Left renal pelvis (tissue), 4 donors: ENCODE results near the gene GADD45G. TPM values are rescaled to one million over a fixed set of nuclear protein-coding genes. Genes with fewer than 3 reads are reported as not detected.

Experiments
- DNase-seq, 4 donors: peaks; one replicate each; pipeline ENCODE4 v3.0.0-alpha.2; 2013; ENCODE audit warnings: low read depth in 4 of 4, low spot score in 3 of 4
- polyA plus RNA-seq, 4 donors: library from polyadenylated mRNA; unstranded; fragments of 120-200 nt; gene quantifications; one replicate each; pipeline ENCODE4 v1.2.1, GENCODE V29; 2013; ENCODE audit not compliant: insufficient read length in 4 of 4

Gene GADD45G, protein sequence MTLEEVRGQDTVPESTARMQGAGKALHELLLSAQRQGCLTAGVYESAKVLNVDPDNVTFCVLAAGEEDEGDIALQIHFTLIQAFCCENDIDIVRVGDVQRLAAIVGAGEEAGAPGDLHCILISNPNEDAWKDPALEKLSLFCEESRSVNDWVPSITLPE
- polyA plus RNA-seq: 1 to 10 TPM; 2.3 to 5.8 (median 2.7) TPM

DNA sequence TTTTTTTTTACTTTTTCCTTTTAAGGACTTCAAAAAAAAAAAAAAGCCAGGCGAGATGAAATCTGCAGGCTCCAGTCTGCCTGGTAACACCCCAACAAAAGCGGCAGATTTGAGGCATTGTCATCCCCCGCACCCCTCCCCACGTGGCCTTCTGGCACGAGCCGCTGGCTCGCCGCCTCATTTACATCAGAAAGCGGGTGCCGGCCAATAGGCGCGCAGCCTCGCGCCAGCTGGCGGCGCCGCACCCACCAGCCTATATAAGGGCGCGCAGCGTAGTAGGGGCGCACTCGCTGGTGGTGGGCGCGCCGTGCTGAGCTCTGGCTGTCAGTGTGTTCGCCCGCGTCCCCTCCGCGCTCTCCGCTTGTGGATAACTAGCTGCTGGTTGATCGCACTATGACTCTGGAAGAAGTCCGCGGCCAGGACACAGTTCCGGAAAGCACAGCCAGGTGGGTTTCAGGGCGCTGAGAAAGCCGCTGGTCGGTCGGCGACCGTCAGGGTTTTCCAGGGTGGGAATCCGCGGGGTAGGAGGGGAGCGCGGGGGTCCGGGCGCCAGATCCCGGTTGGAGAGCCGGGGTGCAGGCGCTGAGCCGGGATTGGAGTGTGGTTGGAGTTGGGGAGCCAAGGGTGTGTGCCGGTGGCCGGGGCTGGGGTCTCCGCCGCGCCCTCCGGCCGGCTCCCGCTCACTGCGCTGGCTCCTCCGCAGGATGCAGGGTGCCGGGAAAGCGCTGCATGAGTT lies at the start of gene GADD45G:
TSS of gene GADD45G (plus strand) at position 284 of the 736 bp plus-strand sequence. CDS start at position 394, 110 bp downstream.
- peak in 1 of 4 donors; percentile 59 for DNase-seq

DNA sequence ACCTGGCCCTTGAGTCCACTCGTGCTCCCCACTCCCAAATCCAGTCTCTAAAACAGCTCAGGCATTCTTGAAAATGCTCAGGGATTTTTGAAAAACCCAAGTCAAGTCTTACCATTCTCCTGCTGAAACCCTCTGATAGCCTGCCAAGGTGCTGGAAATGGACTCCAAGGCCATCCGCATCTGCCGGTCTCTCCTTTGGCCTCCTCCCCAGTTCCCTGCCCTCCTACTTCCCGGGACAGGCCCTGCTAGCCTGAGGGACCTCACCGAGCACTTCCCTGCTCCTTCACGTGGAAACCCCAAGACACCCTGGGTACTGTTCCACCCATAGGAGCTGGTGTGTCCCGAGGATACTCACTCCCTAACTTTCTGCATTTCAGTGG lies 49.8 kb upstream of the GADD45G start:
- no peak for DNase-seq

GRCh38 chr9:89555451-89556375 lies 49.1 kb upstream of the GADD45G start:
- DNase-seq: no peak

- no peak for DNase-seq
Observed at GRCh38 chr9:89558196-89558899, 46.5 kb upstream of the GADD45G start.

- no peak for DNase-seq
Observed at GRCh38 chr9:89558948-89559347, 45.9 kb upstream of the GADD45G start.

GRCh38 chr9:89562186-89562814 lies 42.5 kb upstream of the GADD45G start:
- DNase-seq: peak in 2 of 4 donors; percentile 50 to 58

DNA sequence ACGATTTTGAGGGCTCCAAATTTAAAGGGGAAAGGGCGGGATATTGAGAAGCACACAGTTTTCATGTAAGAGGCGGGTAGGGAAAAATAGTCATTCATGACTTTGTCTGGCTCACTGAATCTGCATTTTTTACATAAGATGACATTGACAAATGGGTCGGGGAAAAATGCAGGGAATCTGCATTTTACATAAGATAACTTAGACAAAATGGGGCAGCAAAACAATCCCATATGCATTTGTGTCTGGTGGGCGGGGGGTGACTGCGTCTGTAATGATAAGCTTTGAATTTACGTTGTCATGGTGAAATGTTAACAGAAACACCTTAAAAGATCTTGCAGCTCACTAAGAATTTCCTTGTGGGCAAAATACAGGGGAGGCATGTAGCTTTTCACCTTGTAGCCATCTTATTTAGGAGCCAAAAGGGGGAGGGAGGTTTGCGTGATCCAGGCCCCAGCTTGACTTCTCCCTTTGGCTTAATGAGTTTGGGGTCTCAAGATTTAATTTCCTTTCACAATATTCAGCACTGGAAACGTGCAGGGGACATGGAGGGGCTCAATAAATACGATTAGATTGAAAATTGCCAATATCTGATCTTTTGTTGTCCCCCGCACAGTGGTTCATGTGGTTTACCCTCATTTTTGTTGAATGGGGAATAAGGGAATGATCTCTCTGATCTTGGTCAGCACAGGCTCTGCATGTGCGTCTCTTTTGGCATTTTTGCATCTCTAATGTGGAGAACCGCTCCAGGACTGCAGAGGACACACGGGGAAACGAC lies 41.1 kb upstream of the GADD45G start:
- DNase-seq: no peak

- DNase-seq: no peak
Observed at GRCh38 chr9:89564346-89564878, 40.4 kb upstream of the GADD45G start.

GRCh38 chr9:89567649-89568048 lies 37.2 kb upstream of the GADD45G start:
- DNase-seq: no peak

- DNase-seq: no peak
Observed at GRCh38 chr9:89574309-89574708, 30.5 kb upstream of the GADD45G start.

GRCh38 chr9:89576404-89576839 lies 28.4 kb upstream of the GADD45G start:
- no peak for DNase-seq

DNA sequence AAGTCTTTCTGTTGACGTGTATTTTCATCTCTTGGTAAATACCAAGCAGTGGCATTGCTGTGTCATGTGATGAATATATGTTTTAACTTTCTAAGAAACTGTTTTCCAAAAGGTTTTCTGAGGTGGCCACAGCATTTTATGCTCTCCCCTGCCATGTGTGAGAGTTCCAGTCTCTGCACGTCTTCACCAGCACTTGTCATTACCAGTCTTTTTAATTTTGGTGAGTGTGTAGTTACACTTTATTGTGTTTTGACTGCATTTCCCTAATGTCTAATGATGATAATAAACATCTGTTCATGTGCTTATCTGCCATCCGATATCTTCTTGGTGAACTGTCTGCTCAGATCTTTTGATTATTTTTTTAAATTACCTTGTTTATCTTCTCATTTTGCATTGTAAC lies 27.4 kb upstream of the GADD45G start:
- no peak for DNase-seq

DNA sequence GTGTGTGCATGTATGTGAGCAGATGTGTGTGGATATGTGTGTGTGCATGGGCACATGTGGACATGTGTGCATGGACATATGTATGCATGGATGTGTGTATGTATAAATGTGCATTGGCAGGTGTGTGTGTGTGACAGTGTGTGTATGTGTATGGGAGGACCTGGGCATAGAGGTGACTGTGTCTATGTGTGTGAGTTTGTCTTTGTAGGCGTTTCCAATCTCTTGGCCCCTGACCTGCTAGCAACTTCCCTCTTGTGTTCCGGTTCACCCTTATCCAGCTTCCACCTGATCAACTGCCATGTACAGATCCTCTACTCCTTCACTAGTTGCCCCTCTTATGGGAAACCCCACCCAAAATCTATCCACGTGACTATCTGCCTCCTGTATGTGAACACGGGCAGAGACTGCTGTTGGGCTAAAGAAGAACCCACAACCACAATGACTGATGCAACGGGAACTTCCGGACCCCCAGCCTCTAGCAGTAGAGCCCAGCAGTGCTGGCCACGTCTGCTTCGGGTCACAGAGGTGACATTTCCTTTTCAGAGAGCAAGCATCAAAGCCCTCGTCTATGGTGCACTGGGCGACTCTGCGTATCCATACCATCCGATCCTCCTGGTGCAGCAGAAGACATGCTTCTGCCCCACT lies 24.9 kb upstream of the GADD45G start:
- DNase-seq: no peak

GRCh38 chr9:89586311-89586710 lies 18.5 kb upstream of the GADD45G start:
- DNase-seq: no peak

DNA sequence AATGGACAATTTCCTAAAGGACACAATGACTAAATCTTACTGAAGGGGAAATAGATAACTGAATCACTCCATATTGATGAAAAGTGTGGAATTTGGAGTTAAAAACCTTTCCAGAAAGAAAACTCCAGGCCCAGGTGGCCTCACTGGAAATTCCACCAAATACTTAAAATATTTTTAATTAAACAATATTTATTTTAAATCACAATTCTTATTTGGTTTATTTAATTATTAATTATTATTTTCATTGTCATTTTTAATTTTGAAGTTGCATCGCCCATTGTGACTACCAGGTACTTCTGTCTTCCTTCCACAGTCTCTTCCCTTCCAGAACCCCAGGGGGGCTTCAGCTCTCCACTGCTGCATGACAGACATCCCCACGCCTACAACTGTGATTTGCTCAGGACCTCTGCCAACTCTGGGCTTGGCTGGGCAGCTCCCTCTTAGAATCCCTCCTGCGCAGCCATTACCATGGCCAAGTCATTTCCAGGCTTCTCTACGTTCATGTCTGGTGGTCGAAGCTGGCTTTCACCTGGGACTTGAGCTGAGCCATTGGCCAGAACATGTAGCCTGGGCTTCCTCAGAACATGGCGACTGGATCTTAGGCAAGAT lies 16.4 kb upstream of the GADD45G start:
- no peak for DNase-seq

GRCh38 chr9:89590415-89590814 lies 14.4 kb upstream of the GADD45G start:
- no peak for DNase-seq

DNA sequence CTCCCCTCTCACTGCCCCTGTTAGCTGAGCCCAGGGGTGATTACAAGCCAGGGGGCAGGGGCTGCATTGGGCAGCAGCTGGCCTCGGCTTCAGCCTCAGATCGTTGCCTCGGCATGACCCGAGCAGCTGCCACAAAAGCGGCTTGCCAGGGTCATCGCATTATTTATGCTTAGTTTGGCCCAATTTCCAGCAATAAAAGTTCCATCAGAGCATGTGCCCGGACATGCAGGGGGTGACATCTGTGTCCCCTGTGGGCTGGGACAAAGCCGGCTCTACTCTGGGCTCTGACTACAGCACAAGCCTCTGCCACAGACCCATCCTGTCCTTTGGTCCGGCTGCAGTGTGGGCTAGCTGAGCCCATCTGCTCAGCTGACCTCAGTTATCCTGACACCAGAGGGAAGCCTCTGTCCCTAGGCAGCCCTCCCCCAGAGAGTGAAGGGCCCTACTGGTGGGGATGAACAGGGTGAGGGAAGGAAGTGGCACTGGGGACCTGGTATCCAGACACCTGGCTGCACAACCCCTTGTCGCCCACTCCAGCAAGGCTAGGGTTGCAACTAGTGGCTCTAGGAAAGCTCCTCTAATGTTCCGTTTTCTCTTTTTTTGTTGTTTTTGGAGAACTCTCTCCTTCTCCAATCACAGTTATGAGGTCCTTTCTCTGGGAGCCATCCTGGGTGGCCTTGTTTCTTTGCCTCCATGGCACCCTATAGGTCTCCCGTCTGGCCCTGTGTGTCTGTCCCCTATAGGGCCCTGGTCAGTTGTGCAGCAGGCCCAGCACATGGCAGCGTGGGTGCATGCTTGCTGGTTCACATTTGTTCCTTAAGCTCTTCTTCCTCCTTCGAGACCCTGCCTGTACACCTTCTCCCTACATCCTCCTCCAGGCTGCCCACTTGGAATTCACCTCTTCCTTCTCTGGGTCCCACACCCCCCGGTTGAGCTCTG lies 13.3 kb upstream of the GADD45G start:
- no peak for DNase-seq
